Neural progenitor cell (in vitro differentiated cells): ENCODE data around the gene PRDM1. TPM values are rescaled to one million over a fixed set of nuclear protein-coding genes. Genes with fewer than 3 reads are reported as not detected.

Source experiments
- DNase-seq: peaks from one replicate; pipeline ENCODE4 v3.0.0-alpha.2; 2016; ENCODE audit warnings: low spot score
- H2AFZ ChIP-seq: fragments of 200-600 bp; sonication (generic); replicated peaks from 2 replicates; pipeline ENCODE4 v1.6.1; 2016; ENCODE audit warnings: antibody characterized with exemption
- H3F3A ChIP-seq: fragments of 200-600 bp; sonication (generic); 2 replicates; pipeline ENCODE4 v1.6.1; 2016; ENCODE audit warnings: antibody characterized with exemption, low read depth
- H3K27ac ChIP-seq: fragments of 200-600 bp; sonication (generic); 2 replicates; pipeline ENCODE4 v1.5.1; 2016; ENCODE audit warnings: mild to moderate bottlenecking
- H3K27me3 ChIP-seq: fragments of 200-600 bp; sonication (generic); 2 replicates; pipeline ENCODE4 v1.6.1; 2016; ENCODE audit warnings: mild to moderate bottlenecking, moderate library complexity
- H3K36me3 ChIP-seq: fragments of 200-600 bp; sonication (generic); 2 replicates; pipeline ENCODE4 v1.5.1; 2016
- H3K4me1 ChIP-seq: fragments of 200-600 bp; sonication (generic); 2 replicates; pipeline ENCODE4 v1.6.1; 2016; ENCODE audit warnings: mixed run types
- H3K4me2 ChIP-seq: fragments of 200-600 bp; sonication (generic); 2 replicates; pipeline ENCODE4 v1.6.1; 2016
- H3K4me3 ChIP-seq: fragments of 200-600 bp; sonication (generic); 2 replicates; pipeline ENCODE4 v1.5.1; 2016
- H3K79me2 ChIP-seq: fragments of 200-600 bp; sonication (generic); 2 replicates; pipeline ENCODE4 v1.6.1; 2016; ENCODE audit warnings: low read depth
- H3K9ac ChIP-seq: fragments of 200-600 bp; sonication (generic); 2 replicates; pipeline ENCODE4 v1.6.1; 2016
- H3K9me3 ChIP-seq: fragments of 200-600 bp; sonication (generic); 2 replicates; pipeline ENCODE4 v1.5.1; 2016; ENCODE audit warnings: low read depth
- H4K20me1 ChIP-seq: fragments of 200-600 bp; sonication (generic); 2 replicates; pipeline ENCODE4 v1.6.1; 2016; ENCODE audit warnings: low read depth
- H3K27ac Mint-ChIP-seq: 3 replicates; pipeline ENCODE4 v1.8.0; 2021; ENCODE audit warnings: mixed read lengths
- H3K27me3 Mint-ChIP-seq: 2 replicates; pipeline ENCODE4 v1.8.0; 2022; ENCODE audit warnings: low read depth, mild to moderate bottlenecking, inconsistent platforms, moderate library complexity, mixed read lengths; ENCODE audit not compliant: insufficient read depth
- H3K36me3 Mint-ChIP-seq: 3 replicates; pipeline ENCODE4 v1.8.0; 2021; ENCODE audit warnings: mixed read lengths
- H3K4me1 Mint-ChIP-seq: 3 replicates; pipeline ENCODE4 v1.8.0; 2021; ENCODE audit warnings: mixed read lengths
- H3K4me3 Mint-ChIP-seq: 3 replicates; pipeline ENCODE4 v1.8.0; 2021; ENCODE audit warnings: mild to moderate bottlenecking, moderate library complexity, mixed read lengths
- H3K9me3 Mint-ChIP-seq: 3 replicates; pipeline ENCODE4 v1.8.0; 2020; ENCODE audit warnings: mixed read lengths
- CTCF ChIP-seq: fragments of 200-600 bp; sonication (generic); IDR thresholded peaks from 2 replicates; pipeline ENCODE4 v1.5.1; 2017; ENCODE audit warnings: antibody characterized with exemption, mild to moderate bottlenecking
- EZH2 ChIP-seq: fragments of 200-600 bp; sonication (generic); IDR thresholded peaks from 2 replicates; pipeline ENCODE4 v1.6.1; 2017; ENCODE audit warnings: antibody characterized with exemption, mild to moderate bottlenecking, moderate library complexity
- EZH2phosphoT487 ChIP-seq: fragments of 200-600 bp; sonication (generic); IDR thresholded peaks from 2 replicates; pipeline ENCODE4 v1.6.1; 2017; ENCODE audit warnings: antibody characterized with exemption
- total RNA-seq: library from RNA; depleted of rRNA; stranded (reverse); fragments of >200 nt; gene quantifications from 2 replicates; pipeline ENCODE4 v1.2.3, GENCODE V29; 2015; ENCODE audit warnings: low replicate concordance

PRDM1 gene
- total RNA-seq, 1 donor from 2014 or later, result 0.37 TPM

GRCh38 chr6:106132153-106132698 lies 46.1 kb downstream of the PRDM1 start:
- Histone ChIP-seq H3K9ac (no peak overlapping the region), H3K27ac (no peak overlapping the region), H4K20me1 (no peaks in the 10 kb centered on the region), H3K9me3 (no peaks in the 10 kb centered on the region), H3F3A (no peaks in the 10 kb centered on the region), H3K27me3 (no peaks in the 10 kb centered on the region), H3K36me3 (no peaks in the 10 kb centered on the region), H3K4me2 (no peak overlapping the region), H3K4me3 (no peak overlapping the region), H2AFZ (no peak overlapping the region), H3K4me1 (no peaks in the 10 kb centered on the region), H3K79me2 (no peaks in the 10 kb centered on the region)
- Mint-ChIP-seq H3K27me3 (no peaks in the 10 kb centered on the region), H3K9me3 (no peaks in the 10 kb centered on the region), H3K36me3 (no peaks in the 10 kb centered on the region), H3K27ac (no peak overlapping the region), H3K4me3 (no peak overlapping the region), H3K4me1 (no peaks in the 10 kb centered on the region)
- TF ChIP-seq EZH2phosphoT487 (no peak), CTCF (no peak), EZH2 (no peak)
- DNase-seq, result no peak

- no peaks in the 10 kb centered on the region for H3K36me3 ChIP-seq
- no peak overlapping the region for H3K4me2 ChIP-seq
- H3K4me1 ChIP-seq, result no peaks in the 10 kb centered on the region
- no peak overlapping the region for H2AFZ ChIP-seq
- no peak overlapping the region for H3K4me3 ChIP-seq
- Mint-ChIP-seq H3K9me3 (no peaks in the 10 kb centered on the region), H3K27ac (no peak overlapping the region), H3K4me3 (no peak overlapping the region), H3K27me3 (no peaks in the 10 kb centered on the region), H3K4me1 (no peaks in the 10 kb centered on the region), H3K36me3 (no peaks in the 10 kb centered on the region)
- no peaks in the 10 kb centered on the region for H3F3A ChIP-seq
- TF ChIP-seq CTCF (no peak), EZH2phosphoT487 (no peak), EZH2 (no peak)
- no peaks in the 10 kb centered on the region for H3K27me3 ChIP-seq
- no peak overlapping the region for H3K9ac ChIP-seq
- no peak overlapping the region for H3K27ac ChIP-seq
- H3K79me2 ChIP-seq, result no peaks in the 10 kb centered on the region
- no peak for DNase-seq
- no peaks in the 10 kb centered on the region for H4K20me1 ChIP-seq
- no peaks in the 10 kb centered on the region for H3K9me3 ChIP-seq
Measured at GRCh38 chr6:106133040-106133439, 46.9 kb downstream of the PRDM1 start.

GRCh38 chr6:106134087-106134770 lies 48.1 kb downstream of the PRDM1 start:
- no peak overlapping the region for H3K9ac ChIP-seq
- H3K4me2 ChIP-seq, result no peak overlapping the region
- Mint-ChIP-seq H3K27me3 (peaks cover under 1% of the 10 kb centered on the region), H3K4me1 (no peaks in the 10 kb centered on the region), H3K4me3 (no peak overlapping the region), H3K27ac (no peak overlapping the region), H3K9me3 (no peaks in the 10 kb centered on the region), H3K36me3 (no peaks in the 10 kb centered on the region)
- H3K9me3 ChIP-seq, result no peaks in the 10 kb centered on the region
- H3K36me3 ChIP-seq, result no peaks in the 10 kb centered on the region
- H3F3A ChIP-seq, result no peaks in the 10 kb centered on the region
- no peaks in the 10 kb centered on the region for H3K27me3 ChIP-seq
- H2AFZ ChIP-seq, result peak overlapping the region; percentile 22
- H3K79me2 ChIP-seq, result no peaks in the 10 kb centered on the region
- no peak overlapping the region for H3K27ac ChIP-seq
- no peak for DNase-seq
- H4K20me1 ChIP-seq, result no peaks in the 10 kb centered on the region
- no peaks in the 10 kb centered on the region for H3K4me1 ChIP-seq
- TF ChIP-seq CTCF, result no peak
- no peak for TF ChIP-seq EZH2
- TF ChIP-seq EZH2phosphoT487, result no peak
- no peak overlapping the region for H3K4me3 ChIP-seq
